Ishikawa (cell line): ENCODE results near the gene COPS2.

Experiments used
- CEBPB ChIP-seq: IDR thresholded peaks from 2 replicates; pipeline ENCODE4 v1.6.1; 2012
- CREB1 ChIP-seq: IDR thresholded peaks from 2 replicates; pipeline ENCODE4 v1.6.1; 2012; ENCODE audit warnings: low read depth
- EGR1 ChIP-seq: IDR thresholded peaks from 2 replicates; pipeline ENCODE4 v1.6.1; 2012
- EP300 ChIP-seq: IDR thresholded peaks from 2 replicates; pipeline ENCODE4 v1.6.1; 2012; ENCODE audit warnings: borderline replicate concordance
- FOXM1 ChIP-seq: IDR thresholded peaks from 2 replicates; pipeline ENCODE4 v1.6.1; 2012; ENCODE audit warnings: low read depth, borderline replicate concordance
- MAX ChIP-seq: IDR thresholded peaks from 2 replicates; pipeline ENCODE4 v1.6.1; 2012
- NFIC ChIP-seq: IDR thresholded peaks from 2 replicates; pipeline ENCODE4 v1.6.1; 2012
- RAD21 ChIP-seq: IDR thresholded peaks from 2 replicates; pipeline ENCODE4 v1.6.1; 2012; ENCODE audit warnings: low read depth
- REST ChIP-seq: IDR thresholded peaks from 2 replicates; pipeline ENCODE4 v1.6.1; 2012; ENCODE audit warnings: low read depth, mild to moderate bottlenecking
- TAF1 ChIP-seq: IDR thresholded peaks from 2 replicates; pipeline ENCODE4 v1.6.1; 2012; ENCODE audit warnings: low read depth, mild to moderate bottlenecking
- TCF12 ChIP-seq: IDR thresholded peaks from 2 replicates; pipeline ENCODE4 v1.6.1; 2012; ENCODE audit warnings: low read depth
- TEAD4 ChIP-seq: IDR thresholded peaks from 2 replicates; pipeline ENCODE4 v1.6.1; 2012
- USF1 ChIP-seq: IDR thresholded peaks from 2 replicates; pipeline ENCODE4 v1.6.1; 2012
- YY1 ChIP-seq: IDR thresholded peaks from 2 replicates; pipeline ENCODE4 v1.6.1; 2012; ENCODE audit warnings: low read depth
- ZBTB7A ChIP-seq: IDR thresholded peaks from 2 replicates; pipeline ENCODE4 v1.6.1; 2012; ENCODE audit warnings: low read depth

COPS2 gene

GRCh38 chr15:49151831-49152230, 3.6 kb downstream of the COPS2 start:
- TF ChIP-seq TAF1, result no peak
- no peak for TF ChIP-seq FOXM1
- TF ChIP-seq TCF12, result no peak
- no peak for TF ChIP-seq ZBTB7A
- no peak for TF ChIP-seq CREB1
- TF ChIP-seq YY1, result no peak
- no peak for TF ChIP-seq EP300
- no peak for TF ChIP-seq NFIC
- no peak for TF ChIP-seq REST
- no peak for TF ChIP-seq EGR1
- TF ChIP-seq MAX, result no peak

GRCh38 chr15:49148727-49149126, 6.7 kb downstream of the COPS2 start:
- TF ChIP-seq FOXM1 (no peak), YY1 (no peak), CREB1 (no peak), TCF12 (no peak), RAD21 (no peak), TEAD4 (no peak), ZBTB7A (no peak), TAF1 (no peak), MAX (no peak), EP300 (no peak), REST (no peak), EGR1 (no peak), USF1 (no peak), CEBPB (no peak), NFIC (no peak)

GRCh38 chr15:49148298-49148697, 7.1 kb downstream of the COPS2 start:
- TF ChIP-seq MAX (no peak), TCF12 (no peak), YY1 (no peak), CEBPB (no peak), REST (no peak), USF1 (no peak), FOXM1 (no peak), EGR1 (no peak), ZBTB7A (no peak), CREB1 (no peak), EP300 (no peak), TAF1 (no peak), TEAD4 (no peak), RAD21 (no peak), NFIC (no peak)

- TF ChIP-seq RAD21 (peak; percentile 48; the same call in 1 of the 2 replicates), USF1 (no peak)
These were observed 9.5 kb downstream of the COPS2 start for GRCh38 chr15:49145651-49146609.
